HuH-7.5 (cell line): ENCODE results near the gene ADAMTS2.
"Not testable (repeated sequence)": the region's sequence is repeated elsewhere in the genome, so short reads cannot be mapped to it uniquely, and the experiment has no call there.

Source experiments
- DNase-seq: peaks from one replicate; pipeline ENCODE4 v3.0.0; 2011; ENCODE audit warnings: low spot score

Gene ADAMTS2

GRCh38 chr5:179217356-179217755 lies 127.9 kb downstream of the ADAMTS2 start:
- DNase-seq = no peak

GRCh38 chr5:179216381-179216780 lies 128.9 kb downstream of the ADAMTS2 start:
- DNase-seq = not testable (repeated sequence)

GRCh38 chr5:179215576-179215975 lies 129.7 kb downstream of the ADAMTS2 start:
- DNase-seq = no peak

GRCh38 chr5:179214678-179215077 lies 130.6 kb downstream of the ADAMTS2 start:
- DNase-seq = no peak

- no peak for DNase-seq
These were observed 132.4 kb downstream of the ADAMTS2 start for GRCh38 chr5:179212870-179213269.

GRCh38 chr5:179211631-179212030 lies 133.6 kb downstream of the ADAMTS2 start:
- no peak for DNase-seq

- DNase-seq = no peak
These were observed 134.2 kb downstream of the ADAMTS2 start for GRCh38 chr5:179211068-179211467.

GRCh38 chr5:179210478-179210877 lies 134.8 kb downstream of the ADAMTS2 start:
- no peak for DNase-seq

- no peak for DNase-seq
These were observed 135.7 kb downstream of the ADAMTS2 start for GRCh38 chr5:179209359-179210150.

- no peak for DNase-seq
These were observed 136.4 kb downstream of the ADAMTS2 start for GRCh38 chr5:179208706-179209358.

- DNase-seq = no peak
These were observed 137.1 kb downstream of the ADAMTS2 start for GRCh38 chr5:179207920-179208705.

GRCh38 chr5:179207470-179207869 lies 137.8 kb downstream of the ADAMTS2 start:
- no peak for DNase-seq

GRCh38 chr5:179206366-179206765 lies 138.9 kb downstream of the ADAMTS2 start:
- no peak for DNase-seq

- no peak for DNase-seq
These were observed 140.0 kb downstream of the ADAMTS2 start for GRCh38 chr5:179205277-179205676.

GRCh38 chr5:179204572-179204971 lies 140.7 kb downstream of the ADAMTS2 start:
- no peak for DNase-seq

- DNase-seq = no peak
These were observed 142.0 kb downstream of the ADAMTS2 start for GRCh38 chr5:179203248-179203647.

- DNase-seq = no peak
These were observed 143.3 kb downstream of the ADAMTS2 start for GRCh38 chr5:179201986-179202385.

GRCh38 chr5:179199246-179199645 lies 146.0 kb downstream of the ADAMTS2 start:
- no peak for DNase-seq

- DNase-seq = no peak
These were observed 146.4 kb downstream of the ADAMTS2 start for GRCh38 chr5:179198825-179199224.

- no peak for DNase-seq
These were observed 148.7 kb downstream of the ADAMTS2 start for GRCh38 chr5:179196405-179197079.

GRCh38 chr5:179195561-179196404 lies 149.5 kb downstream of the ADAMTS2 start:
- no peak for DNase-seq
